Measurements from ENCODE around the gene ARRDC1. TPM values are rescaled to one million over a fixed set of nuclear protein-coding genes. Genes with fewer than 3 reads are reported as not detected.

ARRDC1 gene
- total RNA-seq, 4 donors from 2014 or later: 53.3 to 121 (median 89.6) TPM

GRCh38 chr9:137589441-137590122, 15.9 kb upstream of the ARRDC1 start:
- DNase-seq: no peak
- H3K4me3 ChIP-seq: peak overlapping the region; percentile 49 to 82 (median 76)
- 6% methylated on average over 10 of the region's 58 CpGs; no CpG with 5 or more reads in 1 of the 2 donors for WGBS, 2 donors
- TF ChIP-seq POLR2A (IDR thresholded peaks at IDR 0.05) (no peak), CTCF (IDR thresholded peaks at IDR 0.05) (no peak)
- H3K36me3 ChIP-seq: peaks cover 19 to 42% (median 22%) of the 10 kb centered on the region in 3 donors
- intact Hi-C loops (cut with DNase I): no loop called here
- peaks cover 16 to 42% (median 19%) of the 10 kb centered on the region in 3 donors for H3K4me1 ChIP-seq
- peak overlapping the region; percentile 43 to 87 (median 82) for H3K27ac ChIP-seq
- H3K27me3 ChIP-seq: no peaks in the 10 kb centered on the region
- no peaks in the 10 kb centered on the region for H3K9me3 ChIP-seq

GRCh38 chr9:137590123-137590468, 15.4 kb upstream of the ARRDC1 start:
- no CpG with 5 or more reads among the region's 61 CpGs for WGBS, 2 donors
- H3K36me3 ChIP-seq: peaks cover 19 to 38% (median 22%) of the 10 kb centered on the region in 3 donors
- intact Hi-C loops (cut with DNase I): no loop called here
- H3K4me1 ChIP-seq: peaks cover 16 to 42% (median 19%) of the 10 kb centered on the region in 3 donors
- H3K4me3 ChIP-seq: peak overlapping the region; percentile 49 to 82 (median 76)
- no peaks in the 10 kb centered on the region for H3K9me3 ChIP-seq
- no peak for TF ChIP-seq POLR2A (IDR thresholded peaks at IDR 0.05)
- no peak for TF ChIP-seq CTCF (IDR thresholded peaks at IDR 0.05)
- H3K27me3 ChIP-seq: no peaks in the 10 kb centered on the region
- no peak for DNase-seq
- H3K27ac ChIP-seq: peak overlapping the region; percentile 43 to 87 (median 82)

- Histone ChIP-seq H3K27ac (peak within 1 kb of the TSS; percentile 80 to 90 (median 82)), H3K27me3 (no peaks in the 10 kb centered on the region), H3K9me3 (no peaks in the 10 kb centered on the region), H3K36me3 (peaks cover 18 to 31% (median 20%) of the 10 kb centered on the region in 3 donors), H3K4me1 (peaks cover 16 to 42% (median 19%) of the 10 kb centered on the region in 3 donors), H3K4me3 (peak within 1 kb of the TSS; percentile 74 to 87 (median 81))
- 0 to 2% methylated on average over 7 to 11 of the region's 113 CpGs for WGBS, 2 donors
- TF ChIP-seq CTCF (IDR thresholded peaks at IDR 0.05) (no peak), POLR2A (IDR thresholded peaks at IDR 0.05) (peak in 2 of 4 donors; percentile 11 to 48)
- intact Hi-C loops (cut with DNase I): no loop called here
- DNase-seq: peak; percentile 57
Measured at GRCh38 chr9:137590469-137591383, 14.8 kb upstream of the ARRDC1 start, which contains the start of gene ZMYND19. ZMYND19 (minus strand) TSS chr9:137590512; CDS start chr9:137590263, 249 bp downstream.

GRCh38 chr9:137592767-137593166, 12.7 kb upstream of the ARRDC1 start:
- Histone ChIP-seq H3K4me1 (peaks cover 16 to 42% (median 19%) of the 10 kb centered on the region in 3 donors), H3K36me3 (peaks cover 3 to 11% (median 5%) of the 10 kb centered on the region in 3 donors), H3K27ac (no peak overlapping the region), H3K9me3 (no peaks in the 10 kb centered on the region), H3K27me3 (no peaks in the 10 kb centered on the region), H3K4me3 (no peak overlapping the region)
- no peak for DNase-seq
- WGBS, 2 donors: 62 to 75% methylated on average over 7 of the region's 7 CpGs
- TF ChIP-seq CTCF (IDR thresholded peaks at IDR 0.05) (no peak), POLR2A (IDR thresholded peaks at IDR 0.05) (no peak)
- intact Hi-C loops (cut with DNase I): no loop called here
